ENCODE results near the gene IGFBP5.

- TF ChIP-seq POLR2A (IDR thresholded peaks at IDR 0.05), result no peak
- TF ChIP-seq CTCF (IDR thresholded peaks at IDR 0.05), result no peak
Observed at GRCh38 chr2:216622526-216622925, 72.8 kb downstream of the IGFBP5 start.

Measured in tibial nerve (tissue), 3 donors.